OCI-LY7 (cell line): ENCODE results near the gene FOXRED1. TPM values are rescaled to one million over a fixed set of nuclear protein-coding genes. Genes with fewer than 3 reads are reported as not detected.
A peak's percentile ranks its signal among the peaks of the same experiment; 100 is the strongest.

Experiments
- Bru-seq: library from RNA; stranded (reverse); fragments of 400-500 nt; gene quantifications from one replicate; lab custom pipeline; 2021; lab: Mats Ljungman, UMichigan
- BruChase-seq, 2 experiments: library from RNA; stranded (reverse); fragments of 400-500 nt; gene quantifications; one replicate each; lab custom pipeline; 2021; lab: Mats Ljungman, UMichigan
- BruUV-seq: library from RNA; stranded (reverse); fragments of 400-500 nt; replicated peaks from 2 replicates; lab custom pipeline; 2021; lab: Mats Ljungman, UMichigan
- CTCF ChIA-PET: fragments of 300-600 bp; sonication (Branson Sonifier 250); formaldehyde crosslinking; loops from one replicate; lab custom pipeline; 2022; ENCODE audit warnings: antibody characterized with exemption; ENCODE audit not compliant: unreplicated experiment; lab: Charles Lee
- POLR2A ChIA-PET: fragments of 300-600 bp; sonication (Branson Sonifier 250); formaldehyde crosslinking; loops from one replicate; lab custom pipeline; 2022; ENCODE audit warnings: antibody characterized with exemption; lab: Charles Lee
- DNase-seq: peaks from one replicate; pipeline ENCODE4 v3.0.0-alpha.2; 2015; ENCODE audit warnings: low spot score
- H2AFZ ChIP-seq: fragments of 200-600 bp; sonication (generic), shearing (Covaris generic); 2 replicates; pipeline ENCODE4 v1.6.1; 2014; ENCODE audit warnings: mild to moderate bottlenecking, antibody characterized with exemption, low read length, moderate library complexity
- H3K27ac ChIP-seq: fragments of 200-600 bp; sonication (generic); 2 replicates; pipeline ENCODE4 v1.5.1; 2014; ENCODE audit warnings: mixed run types, low read depth, mild to moderate bottlenecking, moderate library complexity, low read length, inconsistent platforms; ENCODE audit not compliant: poor library complexity, severe bottlenecking
- H3K36me3 ChIP-seq: fragments of 200-600 bp; sonication (generic); 2 replicates; pipeline ENCODE4 v1.6.1; 2014; ENCODE audit warnings: mild to moderate bottlenecking, antibody characterized with exemption, low read length, moderate library complexity, mixed read lengths; ENCODE audit not compliant: insufficient read depth
- H3K4me1 ChIP-seq: fragments of 200-600 bp; sonication (generic); 2 replicates; pipeline ENCODE4 v1.5.1; 2014; ENCODE audit warnings: mild to moderate bottlenecking, low read length; ENCODE audit not compliant: insufficient read depth, poor library complexity, severe bottlenecking
- H3K4me2 ChIP-seq: fragments of 200-600 bp; sonication (generic); 2 replicates; pipeline ENCODE4 v1.6.1; 2014; ENCODE audit warnings: mild to moderate bottlenecking, low read length
- H3K4me3 ChIP-seq: fragments of 200-600 bp; sonication (generic); 2 replicates; pipeline ENCODE4 v1.5.1; 2014; ENCODE audit warnings: mild to moderate bottlenecking, low read depth, low read length; ENCODE audit not compliant: poor library complexity, severe bottlenecking
- H3K79me2 ChIP-seq: fragments of 200-600 bp; sonication (generic); 2 replicates; pipeline ENCODE4 v1.6.1; 2016; ENCODE audit warnings: low read depth, mild to moderate bottlenecking, low read length, moderate library complexity, mixed read lengths; ENCODE audit not compliant: insufficient read depth
- H3K9me2 ChIP-seq: fragments of 200-600 bp; sonication (generic); 2 replicates; pipeline ENCODE4 v1.6.1; 2016; ENCODE audit warnings: mild to moderate bottlenecking, low read length, mixed read lengths; ENCODE audit not compliant: insufficient read depth
- H3K9me3 ChIP-seq: fragments of 200-600 bp; sonication (generic); 2 replicates; pipeline ENCODE4 v1.6.1; 2014; ENCODE audit warnings: mild to moderate bottlenecking, mixed run types, low read length, mixed read lengths
- H4K20me1 ChIP-seq: fragments of 200-600 bp; sonication (generic); 2 replicates; pipeline ENCODE4 v1.6.1; 2014; ENCODE audit warnings: mild to moderate bottlenecking, antibody characterized with exemption, low read length, moderate library complexity, mixed read lengths; ENCODE audit not compliant: insufficient read depth
- EZH2phosphoT487 ChIP-seq: fragments of 200-600 bp; sonication (generic); IDR thresholded peaks from 2 replicates; pipeline ENCODE4 v1.6.1; 2018; ENCODE audit warnings: low read depth, borderline replicate concordance, mild to moderate bottlenecking, mixed run types, antibody characterized with exemption, low read length, moderate library complexity, mixed read lengths
- intact Hi-C: fragments of 100-400 bp; cut with micrococcal nuclease; formaldehyde crosslinking; loops from one replicate; pipeline ENCODE4 v1.10.0; 2022; ENCODE audit not compliant: unreplicated experiment
- long read RNA-seq: library from polyadenylated mRNA; stranded (forward); transcript quantifications from one replicate; pipeline ENCODE4 v2.0.0, GENCODE V29; 2022
- total RNA-seq, 2 experiments: library from RNA; depleted of rRNA in 1 of 2; stranded (reverse); fragments of >200 nt in 1 of 2; shearing (Covaris generic) in 1 of 2; gene quantifications; 2 replicates each; pipeline ENCODE4 v1.2.3, GENCODE V29; 2014 to 2022
- TF ChIP-seq, protein P1 (sequence below): fragments of 200-600 bp; sonication (generic); conservative IDR thresholded peaks from 2 replicates; pipeline ENCODE4 v1.5.1; 2014; ENCODE audit warnings: mild to moderate bottlenecking, antibody characterized with exemption, low read length, moderate library complexity, mixed read lengths

FOXRED1 gene
- total RNA-seq (2014; rRNA removed; shearing (Covaris generic)) (30.4 and 42.5 TPM in 2 replicates), total RNA-seq (2022) (62.4 and 65.7 TPM in 2 replicates), Bru-seq, nascent RNA (percentile 73 among the genes with signal in this experiment), BruChase-seq, experiment 1, labeled RNA remaining after a 6-hour chase (percentile 84 among the genes with signal in this experiment), BruChase-seq, experiment 2, labeled RNA remaining after a 2-hour chase (percentile 81 among the genes with signal in this experiment)
- long read RNA-seq, transcript FOXRED1-201 (11 exons, 1,970 nt): major isoform, 57 of 130 reads
- long read RNA-seq, partial matches to known transcripts: 9 of 130 reads
- long read RNA-seq, other reads (novel, unspliced or antisense): 63 of 130 reads

DNA sequence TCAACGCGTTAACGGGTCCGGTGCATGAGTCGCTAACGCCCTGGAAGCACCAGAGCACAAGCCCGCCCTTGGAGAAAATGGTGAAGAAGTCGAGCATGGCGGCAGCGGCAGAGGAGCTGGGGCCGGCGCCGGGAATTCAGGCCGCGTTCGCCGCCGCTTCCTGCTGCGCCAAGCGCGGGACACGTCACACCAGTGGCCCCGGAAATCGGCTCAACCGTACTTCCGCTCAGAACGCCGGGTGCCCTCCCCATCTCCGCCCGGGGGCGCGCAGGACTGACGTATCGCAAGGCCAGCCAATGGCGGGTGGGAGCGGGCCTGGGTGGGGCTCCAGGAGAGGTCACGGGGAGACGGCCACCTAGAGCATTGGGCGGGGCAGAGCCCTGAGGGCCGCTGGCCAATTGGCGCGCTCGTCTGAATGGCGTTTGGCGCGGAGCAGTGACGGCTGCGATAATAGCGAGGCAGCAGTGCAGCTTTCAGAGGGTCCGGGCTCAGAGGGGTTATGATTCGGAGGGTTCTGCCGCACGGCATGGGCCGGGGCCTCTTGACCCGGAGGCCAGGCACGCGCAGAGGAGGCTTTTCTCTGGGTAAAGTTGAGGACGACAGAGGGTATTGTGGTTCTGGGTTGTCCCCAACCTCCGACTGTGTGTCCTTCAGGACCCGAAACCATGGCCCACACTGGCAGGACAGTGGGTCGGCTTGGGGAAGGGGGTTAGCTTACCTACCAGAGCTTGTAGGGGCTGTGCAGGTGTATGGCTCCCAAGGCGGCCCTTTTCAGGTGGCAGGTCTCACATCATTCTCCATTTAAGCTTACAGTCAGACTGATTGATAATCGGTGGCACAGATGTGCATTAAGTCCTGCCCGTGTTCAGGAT lies at the start of gene FOXRED1, which contains the start of gene SRPRA:
Gene FOXRED1, plus strand, starts transcription at position 447 of the 872 bp plus-strand sequence. Its CDS starts 53 bp downstream, at position 500.
Gene SRPRA, minus strand, starts transcription at position 188 of the 872 bp plus-strand sequence. Its CDS starts 91 bp downstream, at position 97.
- H3K36me3 ChIP-seq: peaks cover 50% of the 10 kb centered on the region
- CTCF ChIA-PET: interaction anchor here (1.0 kb wide), 1 partner anchor 87 kb away, joined by 3 read pairs; the partner anchor contains the start of gene ST3GAL4
- peak within 1 kb of the TSS; percentile 52 for H3K27ac ChIP-seq
- H3K4me2 ChIP-seq: peak within 1 kb of the TSS; percentile 96
- peak within 1 kb of the TSS; percentile 98 for H3K4me3 ChIP-seq
- POLR2A ChIA-PET: interaction anchor here (0.8 to 2.2 kb wide), 10 partner anchors 11 to 1159 kb away, joined by 3 to 7 read pairs (median 3); partner anchors contain the start of genes DCPS, FAM118B, PUS3 and RPUSD4
- BruUV-seq: TSS peak; percentile 89
- TF ChIP-seq, protein P1, sequence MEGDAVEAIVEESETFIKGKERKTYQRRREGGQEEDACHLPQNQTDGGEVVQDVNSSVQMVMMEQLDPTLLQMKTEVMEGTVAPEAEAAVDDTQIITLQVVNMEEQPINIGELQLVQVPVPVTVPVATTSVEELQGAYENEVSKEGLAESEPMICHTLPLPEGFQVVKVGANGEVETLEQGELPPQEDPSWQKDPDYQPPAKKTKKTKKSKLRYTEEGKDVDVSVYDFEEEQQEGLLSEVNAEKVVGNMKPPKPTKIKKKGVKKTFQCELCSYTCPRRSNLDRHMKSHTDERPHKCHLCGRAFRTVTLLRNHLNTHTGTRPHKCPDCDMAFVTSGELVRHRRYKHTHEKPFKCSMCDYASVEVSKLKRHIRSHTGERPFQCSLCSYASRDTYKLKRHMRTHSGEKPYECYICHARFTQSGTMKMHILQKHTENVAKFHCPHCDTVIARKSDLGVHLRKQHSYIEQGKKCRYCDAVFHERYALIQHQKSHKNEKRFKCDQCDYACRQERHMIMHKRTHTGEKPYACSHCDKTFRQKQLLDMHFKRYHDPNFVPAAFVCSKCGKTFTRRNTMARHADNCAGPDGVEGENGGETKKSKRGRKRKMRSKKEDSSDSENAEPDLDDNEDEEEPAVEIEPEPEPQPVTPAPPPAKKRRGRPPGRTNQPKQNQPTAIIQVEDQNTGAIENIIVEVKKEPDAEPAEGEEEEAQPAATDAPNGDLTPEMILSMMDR: no peak
- TF ChIP-seq EZH2phosphoT487: no peak
- peak within 1 kb of the TSS; percentile 87 for H2AFZ ChIP-seq
- intact Hi-C loops: loop anchor here (1.0 to 10.0 kb wide), 3 partner anchors 14 to 654 kb away; partner anchors contain the start of genes FAM118B, RPUSD4 and TIRAP
- H3K9me2 ChIP-seq: no peaks in the 10 kb centered on the region
- 0 out of 2 replicates have a peak, but pooled peaks cover 3% of the 10 kb centered on the region for H4K20me1 ChIP-seq
- H3K9me3 ChIP-seq: no peaks in the 10 kb centered on the region
- H3K79me2 ChIP-seq: peaks cover 40% of the 10 kb centered on the region
- peaks cover 19% of the 10 kb centered on the region for H3K4me1 ChIP-seq
- peak; percentile 99 for DNase-seq

DNA sequence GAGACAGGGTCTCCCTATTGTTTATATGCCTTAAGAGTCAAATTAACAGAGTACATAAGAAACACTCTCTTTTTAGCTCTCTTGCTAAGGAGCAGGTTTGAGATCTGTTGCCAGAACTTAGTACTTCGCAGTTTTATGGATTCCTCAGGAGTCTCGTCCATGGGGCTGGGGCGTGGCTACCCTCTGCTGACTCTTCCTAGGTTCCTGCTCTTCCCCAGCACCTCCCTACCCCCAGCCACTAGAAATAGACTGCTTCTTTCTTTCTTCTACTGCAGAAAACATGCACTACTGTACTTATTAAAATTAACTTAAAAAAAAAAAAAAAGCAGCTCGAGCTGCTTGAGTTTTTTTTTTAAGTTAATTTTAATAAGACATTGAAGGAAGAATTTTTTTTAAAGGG lies 49.4 kb upstream of the FOXRED1 start:
- H3K36me3 ChIP-seq: peaks cover 18% of the 10 kb centered on the region
- H3K27ac ChIP-seq: no peak overlapping the region
- H3K9me2 ChIP-seq: no peaks in the 10 kb centered on the region
- H3K4me2 ChIP-seq: no peak overlapping the region
- H3K79me2 ChIP-seq: peaks cover 58% of the 10 kb centered on the region; the same call in 1 of the 2 replicates
- no peak overlapping the region for H2AFZ ChIP-seq
- no peaks in the 10 kb centered on the region; the same call in 1 of the 2 replicates for H4K20me1 ChIP-seq
- intact Hi-C loops: no loop called here
- DNase-seq: no peak
- no peak overlapping the region for H3K4me3 ChIP-seq
- no peak for TF ChIP-seq EZH2phosphoT487
- H3K9me3 ChIP-seq: peaks cover 19% of the 10 kb centered on the region
- peaks cover 12% of the 10 kb centered on the region for H3K4me1 ChIP-seq
- ChIA-PET CTCF (no interaction called here), POLR2A (interaction anchor here (0.6 to 1.2 kb wide), 4 partner anchors 9 to 731 kb away, joined by 3 read pairs; no protein-coding TSS in a partner anchor)
- BruUV-seq: no TSS peak
